ENCODE results near the gene SLC22A5. TPM values are rescaled to one million over a fixed set of nuclear protein-coding genes. Genes with fewer than 3 reads are reported as not detected.
A peak's percentile ranks its signal among the peaks of the same experiment; 100 is the strongest.

Gene SLC22A5
- total RNA-seq, 1 donor from 2014 or later = 14.7 TPM

DNA sequence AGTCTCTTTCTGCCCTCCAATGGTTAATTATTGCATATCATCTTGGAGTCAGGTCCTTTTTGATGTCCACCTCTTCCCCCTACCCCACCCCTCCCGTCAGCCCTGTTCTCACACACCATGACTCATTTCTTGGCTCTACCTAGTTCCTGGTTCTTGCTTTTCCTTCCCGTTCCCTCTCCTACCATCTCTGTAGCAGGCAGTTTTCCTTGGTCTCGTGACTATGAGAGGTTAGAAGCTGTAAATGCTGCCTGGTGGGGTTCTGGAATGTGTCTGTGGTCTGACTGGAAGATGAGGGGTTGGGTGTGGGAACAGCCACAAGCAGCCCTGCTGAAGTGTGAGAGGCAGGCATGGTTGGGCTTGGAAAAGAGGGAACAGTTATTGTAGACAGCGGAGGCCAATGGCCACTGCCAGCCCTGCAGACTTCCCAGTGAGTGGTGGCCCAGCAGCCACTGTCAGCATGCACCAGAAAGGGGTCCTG lies 18.2 kb downstream of the SLC22A5 start:
- H3K9me3 Mint-ChIP-seq (ENCODE audit: low read depth) = no peaks in the 10 kb centered on the region
- H3K27ac Mint-ChIP-seq = peak overlapping the region; percentile 97
- peak overlapping the region; percentile 30 for H3K4me3 Mint-ChIP-seq (ENCODE audit: low read depth)
- H3K4me1 Mint-ChIP-seq (ENCODE audit: low read depth) = peaks cover 43% of the 10 kb centered on the region
- TF ChIP-seq, protein P1, sequence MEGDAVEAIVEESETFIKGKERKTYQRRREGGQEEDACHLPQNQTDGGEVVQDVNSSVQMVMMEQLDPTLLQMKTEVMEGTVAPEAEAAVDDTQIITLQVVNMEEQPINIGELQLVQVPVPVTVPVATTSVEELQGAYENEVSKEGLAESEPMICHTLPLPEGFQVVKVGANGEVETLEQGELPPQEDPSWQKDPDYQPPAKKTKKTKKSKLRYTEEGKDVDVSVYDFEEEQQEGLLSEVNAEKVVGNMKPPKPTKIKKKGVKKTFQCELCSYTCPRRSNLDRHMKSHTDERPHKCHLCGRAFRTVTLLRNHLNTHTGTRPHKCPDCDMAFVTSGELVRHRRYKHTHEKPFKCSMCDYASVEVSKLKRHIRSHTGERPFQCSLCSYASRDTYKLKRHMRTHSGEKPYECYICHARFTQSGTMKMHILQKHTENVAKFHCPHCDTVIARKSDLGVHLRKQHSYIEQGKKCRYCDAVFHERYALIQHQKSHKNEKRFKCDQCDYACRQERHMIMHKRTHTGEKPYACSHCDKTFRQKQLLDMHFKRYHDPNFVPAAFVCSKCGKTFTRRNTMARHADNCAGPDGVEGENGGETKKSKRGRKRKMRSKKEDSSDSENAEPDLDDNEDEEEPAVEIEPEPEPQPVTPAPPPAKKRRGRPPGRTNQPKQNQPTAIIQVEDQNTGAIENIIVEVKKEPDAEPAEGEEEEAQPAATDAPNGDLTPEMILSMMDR (IDR thresholded peaks at IDR 0.05; ENCODE audit: unreplicated experiment) = no peak
- peaks cover 1% of the 10 kb centered on the region for H3K36me3 Mint-ChIP-seq (ENCODE audit: insufficient read depth)
- DNase-seq (ENCODE audit: low spot score, unreplicated experiment) = no peak
- no peaks in the 10 kb centered on the region for H3K27me3 Mint-ChIP-seq

DNA sequence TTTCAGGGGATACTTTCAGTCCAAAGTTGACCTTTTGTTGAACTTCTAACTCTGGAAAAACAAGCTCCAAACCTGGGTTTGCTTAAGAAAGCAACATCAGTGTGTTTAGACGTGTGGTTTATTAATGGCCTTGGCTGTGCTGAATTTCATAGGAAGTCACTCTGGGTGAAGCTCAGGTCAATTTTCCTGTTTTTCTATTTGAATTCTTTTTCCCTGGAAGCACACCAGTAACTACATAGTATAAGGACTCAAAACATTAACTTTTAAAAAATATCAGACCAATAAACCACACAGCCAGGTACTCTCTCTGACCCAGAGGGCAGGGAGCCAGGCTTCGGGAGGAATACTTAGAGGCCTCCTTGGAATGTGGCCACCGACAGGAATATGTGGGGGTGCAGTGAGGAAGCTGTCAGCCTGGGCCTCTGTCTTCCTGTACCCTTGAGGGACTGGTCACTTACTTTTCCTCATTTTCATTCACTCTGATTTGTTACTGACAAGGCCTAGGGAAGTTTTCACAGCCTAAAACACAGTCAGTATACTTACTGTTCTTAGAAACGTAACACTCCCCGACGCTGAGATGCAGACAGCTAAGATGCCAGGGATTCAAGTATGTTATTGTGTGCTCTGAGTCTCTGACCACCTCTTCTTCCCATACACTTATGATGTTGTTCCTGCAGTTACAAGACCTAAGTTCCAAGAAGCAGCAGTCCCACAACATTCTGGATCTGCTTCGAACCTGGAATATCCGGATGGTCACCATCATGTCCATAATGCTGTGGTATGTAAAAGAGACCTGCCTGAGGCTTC lies 18.9 kb downstream of the SLC22A5 start:
- Mint-ChIP-seq H3K27me3 (no peaks in the 10 kb centered on the region), H3K36me3 (ENCODE audit: insufficient read depth) (peaks cover 3% of the 10 kb centered on the region), H3K27ac (peak overlapping the region; percentile 97), H3K4me3 (ENCODE audit: low read depth) (peak overlapping the region; percentile 30), H3K9me3 (ENCODE audit: low read depth) (no peaks in the 10 kb centered on the region), H3K4me1 (ENCODE audit: low read depth) (peaks cover 43% of the 10 kb centered on the region)
- DNase-seq (ENCODE audit: low spot score, unreplicated experiment) = no peak
- TF ChIP-seq, protein P1 (IDR thresholded peaks at IDR 0.05; ENCODE audit: unreplicated experiment) = no peak

DNA sequence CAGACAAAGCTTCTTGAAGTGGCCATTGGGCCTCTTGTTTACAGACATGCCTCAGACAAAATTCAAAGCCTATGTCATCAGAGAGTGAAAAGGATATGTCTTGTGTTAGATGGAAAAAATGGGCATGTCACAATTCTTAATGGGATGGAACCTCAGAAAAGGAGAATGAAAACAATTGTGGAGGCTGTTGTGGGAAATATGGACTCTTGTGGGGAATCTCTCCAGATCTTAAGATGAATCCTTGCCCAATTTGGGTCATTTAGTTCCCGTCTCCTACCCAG lies 19.5 kb downstream of the SLC22A5 start:
- no peaks in the 10 kb centered on the region for H3K27me3 Mint-ChIP-seq
- H3K4me3 Mint-ChIP-seq (ENCODE audit: low read depth) = no peak overlapping the region
- H3K36me3 Mint-ChIP-seq (ENCODE audit: insufficient read depth) = peaks cover 3% of the 10 kb centered on the region
- H3K27ac Mint-ChIP-seq = peak overlapping the region; percentile 97
- no peak for DNase-seq (ENCODE audit: low spot score, unreplicated experiment)
- peaks cover 43% of the 10 kb centered on the region for H3K4me1 Mint-ChIP-seq (ENCODE audit: low read depth)
- H3K9me3 Mint-ChIP-seq (ENCODE audit: low read depth) = no peaks in the 10 kb centered on the region
- TF ChIP-seq, protein P1 (IDR thresholded peaks at IDR 0.05; ENCODE audit: unreplicated experiment) = no peak

DNA sequence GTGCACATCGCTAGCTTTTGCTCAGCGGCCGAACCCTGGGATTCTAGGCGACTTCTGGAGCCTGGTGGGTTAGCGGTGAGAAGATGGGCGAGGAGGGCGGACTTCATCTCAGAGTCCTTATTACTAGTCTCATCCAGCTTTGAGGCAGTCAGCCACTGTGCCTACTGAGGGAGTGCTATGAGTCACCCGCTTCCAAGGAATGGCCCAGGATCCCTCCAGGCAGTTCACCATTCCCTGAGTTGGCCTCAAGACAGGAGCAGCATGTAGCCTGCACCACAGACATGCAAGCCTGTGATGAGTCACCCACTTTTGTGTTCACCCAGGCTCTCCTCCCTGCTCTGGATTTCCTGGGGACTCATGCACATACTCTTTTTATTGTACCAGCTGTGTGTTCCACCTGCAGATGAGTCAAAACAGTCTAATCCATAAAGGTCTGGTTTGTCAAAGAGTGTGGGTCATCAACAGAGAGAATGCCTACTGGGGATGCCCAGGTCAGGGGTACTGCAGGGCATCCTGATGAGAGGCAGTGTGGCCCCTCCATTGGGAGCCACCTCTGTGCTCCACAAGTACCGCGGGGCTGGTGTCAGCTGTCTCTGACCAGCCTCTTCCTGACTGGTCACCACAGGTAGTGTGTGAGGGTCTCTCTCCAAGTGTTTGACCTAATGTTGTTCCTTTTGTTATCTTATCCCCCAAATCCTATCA lies 20.2 kb downstream of the SLC22A5 start:
- H3K27ac Mint-ChIP-seq = peak overlapping the region; percentile 33
- H3K4me1 Mint-ChIP-seq (ENCODE audit: low read depth) = peaks cover 43% of the 10 kb centered on the region
- no peak for DNase-seq (ENCODE audit: low spot score, unreplicated experiment)

GRCh38 chr5:132391247-132391646 lies 21.7 kb downstream of the SLC22A5 start:
- Mint-ChIP-seq H3K4me1 (ENCODE audit: low read depth) (peaks cover 40% of the 10 kb centered on the region), H3K4me3 (ENCODE audit: low read depth) (no peak overlapping the region), H3K9me3 (ENCODE audit: low read depth) (no peaks in the 10 kb centered on the region), H3K36me3 (ENCODE audit: insufficient read depth) (peaks cover 3% of the 10 kb centered on the region), H3K27ac (peak overlapping the region; percentile 90), H3K27me3 (no peaks in the 10 kb centered on the region)
- TF ChIP-seq, protein P1 (IDR thresholded peaks at IDR 0.05; ENCODE audit: unreplicated experiment) = no peak
- no peak for DNase-seq (ENCODE audit: low spot score, unreplicated experiment)

More for the DNA sequence above, 20.2 kb downstream of the SLC22A5 start:
- TF ChIP-seq, protein P1 (IDR thresholded peaks at IDR 0.05; ENCODE audit: unreplicated experiment) = no peak
- Mint-ChIP-seq H3K4me3 (ENCODE audit: low read depth) (no peak overlapping the region), H3K9me3 (ENCODE audit: low read depth) (no peaks in the 10 kb centered on the region), H3K27me3 (no peaks in the 10 kb centered on the region), H3K36me3 (ENCODE audit: insufficient read depth) (peaks cover 3% of the 10 kb centered on the region)
